Adrenal gland (tissue), 5 donors: ENCODE measurements around the gene CTDSPL.

Experiments used
- POLR2A ChIP-seq, 2 donors: fragments of 450-650 bp; IDR thresholded peaks; one replicate each; pipeline ENCODE4 v1.6.1; 2017; ENCODE audit warnings: antibody characterized with exemption in 2 of 2, mild to moderate bottlenecking in 2 of 2, moderate library complexity in 1 of 2
- TF ChIP-seq, protein P1 (sequence below), 6 experiments: fragments of 450-650 bp in 4 of 6; fragments of 200-600 bp in 2 of 6; sonication (generic) in 1 of 6; IDR thresholded peaks; 1 replicate in 5 of 6; 2 replicates in 1 of 6; pipeline versions ENCODE4 v1.5.1 to v1.8.0; 2016 to 2021; ENCODE audit warnings: antibody characterized with exemption in 6 of 6, mild to moderate bottlenecking in 2 of 6, moderate library complexity in 1 of 6
- donor health status: DM: no; HTN: no; CAD: no.

GRCh38 chr3:38015485-38015884 is 153.8 kb downstream of the CTDSPL start:
- TF ChIP-seq, protein P1, sequence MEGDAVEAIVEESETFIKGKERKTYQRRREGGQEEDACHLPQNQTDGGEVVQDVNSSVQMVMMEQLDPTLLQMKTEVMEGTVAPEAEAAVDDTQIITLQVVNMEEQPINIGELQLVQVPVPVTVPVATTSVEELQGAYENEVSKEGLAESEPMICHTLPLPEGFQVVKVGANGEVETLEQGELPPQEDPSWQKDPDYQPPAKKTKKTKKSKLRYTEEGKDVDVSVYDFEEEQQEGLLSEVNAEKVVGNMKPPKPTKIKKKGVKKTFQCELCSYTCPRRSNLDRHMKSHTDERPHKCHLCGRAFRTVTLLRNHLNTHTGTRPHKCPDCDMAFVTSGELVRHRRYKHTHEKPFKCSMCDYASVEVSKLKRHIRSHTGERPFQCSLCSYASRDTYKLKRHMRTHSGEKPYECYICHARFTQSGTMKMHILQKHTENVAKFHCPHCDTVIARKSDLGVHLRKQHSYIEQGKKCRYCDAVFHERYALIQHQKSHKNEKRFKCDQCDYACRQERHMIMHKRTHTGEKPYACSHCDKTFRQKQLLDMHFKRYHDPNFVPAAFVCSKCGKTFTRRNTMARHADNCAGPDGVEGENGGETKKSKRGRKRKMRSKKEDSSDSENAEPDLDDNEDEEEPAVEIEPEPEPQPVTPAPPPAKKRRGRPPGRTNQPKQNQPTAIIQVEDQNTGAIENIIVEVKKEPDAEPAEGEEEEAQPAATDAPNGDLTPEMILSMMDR (IDR thresholded peaks at IDR 0.05) = no peak
- TF ChIP-seq POLR2A (IDR thresholded peaks at IDR 0.05) = no peak
